Measurements from ENCODE around the gene IFI16.

GRCh38 chr1:159089184-159089791, 79.6 kb downstream of the IFI16 start:
- TF ChIP-seq POLR2A (IDR thresholded peaks at IDR 0.05) (no peak), CTCF (IDR thresholded peaks at IDR 0.05) (peak; percentile 48 to 75 (median 56))

Data from Peyer's patch (tissue), 4 donors.